ENCODE results near the gene LRCH1. TPM values are rescaled to one million over a fixed set of nuclear protein-coding genes. Genes with fewer than 3 reads are reported as not detected.

LRCH1 gene
- total and polyA plus RNA-seq, 2 of the 13 experiments (the other 11 are each of a cell fraction or from before 2014, with no cell fraction given): 4.1 to 12.6 TPM

DNA sequence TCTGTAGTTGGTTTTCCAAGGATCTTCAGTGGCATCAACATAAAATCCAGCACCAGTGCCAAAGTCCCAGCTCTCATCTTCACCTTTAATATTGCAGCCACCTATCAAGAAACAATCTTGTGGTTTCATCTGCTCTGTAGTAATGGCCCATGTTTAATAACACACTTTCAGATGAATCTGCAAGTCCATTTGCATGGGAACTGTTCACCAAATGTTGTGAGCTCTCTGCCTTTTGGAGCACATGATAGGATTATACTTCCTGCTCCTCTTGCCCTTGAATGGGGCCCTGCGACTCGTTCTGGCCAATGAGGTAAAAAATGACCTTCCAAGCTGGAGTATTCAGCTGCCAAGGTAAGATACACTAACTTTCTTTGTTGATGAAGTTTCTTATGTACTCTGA, 229.7 kb downstream of the LRCH1 start:
- Histone ChIP-seq H4K20me1 (ENCODE audit: insufficient read depth, low read length) (no peaks in the 10 kb centered on the region; the same call in 1 of the 2 replicates), H2AFZ (ENCODE audit: low read length) (no peak overlapping the region), H3K27me3 (ENCODE audit: control insufficient read depth in 1 of 2, insufficient read depth in 2 of 2, low read length in 2 of 2) (no peaks in the 10 kb centered on the region; a peak in 1 of 5 replicates), H3K27ac (ENCODE audit: extremely low read length, insufficient read depth, low read length) (no peak overlapping the region), H3K9me3 (ENCODE audit: low read length) (no peaks in the 10 kb centered on the region), H3K36me3 (replicated peaks in 1 of 2; ENCODE audit: control insufficient read depth in 1 of 2, insufficient read depth in 2 of 2, low read length in 2 of 2) (peaks cover 5 to 77% of the 10 kb centered on the region in 2 experiments), H3K4me1 (ENCODE audit: insufficient read depth, low read length) (no peaks in the 10 kb centered on the region), H3K4me2 (ENCODE audit: low read depth, low read length) (no peak overlapping the region), H3K9ac (ENCODE audit: insufficient read depth, low read depth, low read length) (no peak overlapping the region), H3K79me2 (ENCODE audit: insufficient read depth, low read length) (no peaks in the 10 kb centered on the region), H3K4me3 (replicated peaks in 1 of 3; ENCODE audit: insufficient read depth in 1 of 3, low read depth in 2 of 3, low read length in 3 of 3) (no peak overlapping the region)
- intact Hi-C loops (cut with micrococcal nuclease; ENCODE audit: unreplicated experiment) (no loop called here), in situ Hi-C loops (cut with HindIII; ENCODE audit: extremely low pct_ligation_motif_present, low pct_unique_long_range_greater_than_20kb) (no loop called here)
- no TSS peak for BruUV-seq (replicated peaks)
- WGBS (ENCODE audit: low lambda C conversion rate): 96% methylated on average over 2 of the region's 2 CpGs
- DNase-seq (ENCODE audit: low spot score): no peak
- no peak for TF ChIP-seq ZNF547 (CRISPR knock-in tag; IDR thresholded peaks at IDR 0.05)
- no peak for TF ChIP-seq ZEB1 (IDR thresholded peaks at IDR 0.05; ENCODE audit: insufficient replicate concordance, low read depth)
- no peak for TF ChIP-seq KAT2B (IDR thresholded peaks at IDR 0.05; ENCODE audit: borderline replicate concordance, low read depth, low read length)
- TF ChIP-seq ZNF326 (CRISPR knock-in tag; IDR thresholded peaks at IDR 0.05; ENCODE audit: borderline replicate concordance): no peak
- no peak for TF ChIP-seq ZSCAN30 (CRISPR knock-in tag; IDR thresholded peaks at IDR 0.05)
- no peak for TF ChIP-seq GLI4 (CRISPR knock-in tag; IDR thresholded peaks at IDR 0.05; ENCODE audit: borderline replicate concordance)
- no peak for TF ChIP-seq ZNF260 (CRISPR knock-in tag; IDR thresholded peaks at IDR 0.05; ENCODE audit: borderline replicate concordance, low read depth)
- TF ChIP-seq NR2F2 (IDR thresholded peaks at IDR 0.05; ENCODE audit: borderline replicate concordance, low read depth): no peak
- TF ChIP-seq, protein P1, sequence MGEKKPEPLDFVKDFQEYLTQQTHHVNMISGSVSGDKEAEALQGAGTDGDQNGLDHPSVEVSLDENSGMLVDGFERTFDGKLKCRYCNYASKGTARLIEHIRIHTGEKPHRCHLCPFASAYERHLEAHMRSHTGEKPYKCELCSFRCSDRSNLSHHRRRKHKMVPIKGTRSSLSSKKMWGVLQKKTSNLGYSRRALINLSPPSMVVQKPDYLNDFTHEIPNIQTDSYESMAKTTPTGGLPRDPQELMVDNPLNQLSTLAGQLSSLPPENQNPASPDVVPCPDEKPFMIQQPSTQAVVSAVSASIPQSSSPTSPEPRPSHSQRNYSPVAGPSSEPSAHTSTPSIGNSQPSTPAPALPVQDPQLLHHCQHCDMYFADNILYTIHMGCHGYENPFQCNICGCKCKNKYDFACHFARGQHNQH (CRISPR knock-in tag; IDR thresholded peaks at IDR 0.05): no peak
- no peak for TF ChIP-seq HIVEP1 (CRISPR knock-in tag; IDR thresholded peaks at IDR 0.05)
- TF ChIP-seq THYN1 (CRISPR knock-in tag; IDR thresholded peaks at IDR 0.05; ENCODE audit: borderline replicate concordance, low read depth): no peak
- no peak for TF ChIP-seq ESRRA (CRISPR knock-in tag; IDR thresholded peaks at IDR 0.05; ENCODE audit: low read depth)
- TF ChIP-seq ZNF546 (CRISPR knock-in tag; conservative IDR thresholded peaks at IDR 0.05): no peak
- no peak for TF ChIP-seq SIX1 (CRISPR knock-in tag; IDR thresholded peaks at IDR 0.05; ENCODE audit: borderline replicate concordance)
- no peak for TF ChIP-seq AGO1 (IDR thresholded peaks at IDR 0.05; ENCODE audit: low read depth, low read length, poor library complexity, severe bottlenecking)
- no peak for TF ChIP-seq ZNF382 (CRISPR knock-in tag; IDR thresholded peaks at IDR 0.05; ENCODE audit: borderline replicate concordance)
- TF ChIP-seq, protein P2, sequence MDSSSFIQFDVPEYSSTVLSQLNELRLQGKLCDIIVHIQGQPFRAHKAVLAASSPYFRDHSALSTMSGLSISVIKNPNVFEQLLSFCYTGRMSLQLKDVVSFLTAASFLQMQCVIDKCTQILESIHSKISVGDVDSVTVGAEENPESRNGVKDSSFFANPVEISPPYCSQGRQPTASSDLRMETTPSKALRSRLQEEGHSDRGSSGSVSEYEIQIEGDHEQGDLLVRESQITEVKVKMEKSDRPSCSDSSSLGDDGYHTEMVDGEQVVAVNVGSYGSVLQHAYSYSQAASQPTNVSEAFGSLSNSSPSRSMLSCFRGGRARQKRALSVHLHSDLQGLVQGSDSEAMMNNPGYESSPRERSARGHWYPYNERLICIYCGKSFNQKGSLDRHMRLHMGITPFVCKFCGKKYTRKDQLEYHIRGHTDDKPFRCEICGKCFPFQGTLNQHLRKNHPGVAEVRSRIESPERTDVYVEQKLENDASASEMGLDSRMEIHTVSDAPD (CRISPR knock-in tag; IDR thresholded peaks at IDR 0.05): no peak
- TF ChIP-seq ZSCAN22 (CRISPR knock-in tag; IDR thresholded peaks at IDR 0.05): no peak
- TF ChIP-seq NFE2L1 (CRISPR knock-in tag; IDR thresholded peaks at IDR 0.05; ENCODE audit: borderline replicate concordance): no peak
- POLR2A ChIA-PET: no interaction called here
- no peak for ATAC-seq
- CTCF ChIA-PET (ENCODE audit: low intra/inter-chr PET ratio, low total read pairs): no interaction called here
- no peak for FAIRE-seq

Data from HepG2 (cell line).